ENCODE measurements around the gene ADAMTSL2. TPM values are rescaled to one million over a fixed set of nuclear protein-coding genes. Genes with fewer than 3 reads are reported as not detected.
A peak's percentile ranks its signal among the peaks of the same experiment; 100 is the strongest.

Gene ADAMTSL2
- polyA plus RNA-seq, 2 of the 4 experiments (the other 2 are of a cell fraction) = not detected

- CTCF ChIA-PET = interaction anchor here (0.6 to 1.4 kb wide), 6 partner anchors 9 to 604 kb away, joined by 3 to 6 read pairs (median 4); no protein-coding TSS in a partner anchor
Measured at GRCh38 chr9:133492061-133493021, 42.2 kb upstream of the ADAMTSL2 start.

GRCh38 chr9:133493428-133493827 is 41.1 kb upstream of the ADAMTSL2 start:
- Histone ChIP-seq H3K4me2 (no peak overlapping the region), H3K4me3 (no peak overlapping the region), H3K9me3 (no peaks in the 10 kb centered on the region), H3K27ac (no peak overlapping the region), H3K4me1 (no peaks in the 10 kb centered on the region)
- ChIA-PET CTCF (interaction anchor here (1.4 to 2.2 kb wide), 2 partner anchors 8 to 306 kb away, joined by 6 to 7 read pairs; no protein-coding TSS in a partner anchor), POLR2A (no interaction called here)
- FAIRE-seq = no peak
- ATAC-seq = no peak
- DNase-seq (ENCODE audit: low read depth in 1 of 2, low spot score in 1 of 2) = no peak
- WGBS (ENCODE audit: missing lambda C conversion rate) = 63% methylated on average over 9 of the region's 11 CpGs
- TF ChIP-seq MAFK (IDR thresholded peaks at IDR 0.05; ENCODE audit: partially characterized antibody) (no peak), SREBF2 (IDR thresholded peaks at IDR 0.05) (no peak), BCL3 (IDR thresholded peaks at IDR 0.05) (no peak), MAZ (IDR thresholded peaks at IDR 0.05; ENCODE audit: borderline replicate concordance, low read depth, low read length) (no peak), KDM5A (IDR thresholded peaks at IDR 0.05) (no peak), HOXB5 (CRISPR knock-in tag; IDR thresholded peaks at IDR 0.05) (no peak), ATOH8 (CRISPR knock-in tag; IDR thresholded peaks at IDR 0.05; ENCODE audit: low read depth) (no peak), RNF2 (IDR thresholded peaks at IDR 0.05; ENCODE audit: borderline replicate concordance, low read depth) (no peak), CBX8 (IDR thresholded peaks at IDR 0.05) (no peak), ZC3H11A (IDR thresholded peaks at IDR 0.05) (no peak), HDAC2 (IDR thresholded peaks at IDR 0.05) (no peak), EP300 (IDR thresholded peaks at IDR 0.05) (no peak), ELK1 (IDR thresholded peaks at IDR 0.05; ENCODE audit: low read depth, low read length) (no peak), EHF (CRISPR knock-in tag; IDR thresholded peaks at IDR 0.05) (no peak), RARB (CRISPR knock-in tag; IDR thresholded peaks at IDR 0.05) (no peak), MAX (IDR thresholded peaks at IDR 0.05) (no peak)

More at GRCh38 chr9:133492061-133493021, 42.2 kb upstream of the ADAMTSL2 start:
- ATAC-seq (no peak), FAIRE-seq (no peak), DNase-seq (ENCODE audit: low read depth in 1 of 2, low spot score in 1 of 2) (no peak)
- POLR2A ChIA-PET = no interaction called here
- no peaks in the 10 kb centered on the region for H3K9me3 ChIP-seq
- H3K4me3 ChIP-seq = no peak overlapping the region
- H3K4me1 ChIP-seq = no peaks in the 10 kb centered on the region
- TF ChIP-seq ELK1 (IDR thresholded peaks at IDR 0.05; ENCODE audit: low read depth, low read length) (no peak), EHF (CRISPR knock-in tag; IDR thresholded peaks at IDR 0.05) (no peak), NPAS2 (CRISPR knock-in tag; IDR thresholded peaks at IDR 0.05; ENCODE audit: borderline replicate concordance) (no peak), CEBPB (IDR thresholded peaks at IDR 0.05) (no peak), KDM5A (IDR thresholded peaks at IDR 0.05) (no peak), ATOH8 (CRISPR knock-in tag; IDR thresholded peaks at IDR 0.05; ENCODE audit: low read depth) (no peak), RNF2 (IDR thresholded peaks at IDR 0.05; ENCODE audit: borderline replicate concordance, low read depth) (no peak), ZFP36 (IDR thresholded peaks at IDR 0.05; ENCODE audit: borderline replicate concordance, partially characterized antibody) (no peak), CBX8 (IDR thresholded peaks at IDR 0.05) (no peak), JUNB (IDR thresholded peaks at IDR 0.05) (no peak), MAX (IDR thresholded peaks at IDR 0.05) (no peak), CBX2 (IDR thresholded peaks at IDR 0.05; ENCODE audit: borderline replicate concordance, low read depth) (no peak), USF2 (IDR thresholded peaks at IDR 0.05) (no peak), HES2 (IDR thresholded peaks at IDR 0.05) (no peak)
- 0 out of 6 replicates have a peak overlapping the region, but pooled peaks of 1 of the 2 experiments have one; percentile 1 for H3K27ac ChIP-seq
- H3K4me2 ChIP-seq = no peak overlapping the region
- 83% methylated on average over 24 of the region's 33 CpGs for WGBS (ENCODE audit: missing lambda C conversion rate)
